Chondrocyte (in vitro differentiated cells): ENCODE results near the gene TMPRSS7. TPM values are rescaled to one million over a fixed set of nuclear protein-coding genes. Genes with fewer than 3 reads are reported as not detected.

Experiments
- DNase-seq: peaks from one replicate; pipeline ENCODE4 v3.0.0; 2021; ENCODE audit warnings: mixed read lengths, low spot score
- H3K27ac Mint-ChIP-seq: one replicate; pipeline ENCODE4 v1.8.0; 2021; ENCODE audit warnings: mild to moderate bottlenecking, moderate library complexity, mixed read lengths; ENCODE audit not compliant: unreplicated experiment
- H3K27me3 Mint-ChIP-seq: 2 replicates; pipeline ENCODE4 v1.8.0; 2021; ENCODE audit warnings: low read depth, mixed read lengths
- H3K36me3 Mint-ChIP-seq: 2 replicates; pipeline ENCODE4 v1.8.0; 2021; ENCODE audit warnings: low read depth, mixed read lengths
- H3K4me1 Mint-ChIP-seq: 2 replicates; pipeline ENCODE4 v1.8.0; 2021; ENCODE audit warnings: low read depth, mild to moderate bottlenecking, mixed read lengths
- H3K4me3 Mint-ChIP-seq: one replicate; pipeline ENCODE4 v1.8.0; 2021; ENCODE audit warnings: mild to moderate bottlenecking, moderate library complexity, mixed read lengths; ENCODE audit not compliant: unreplicated experiment
- H3K9me3 Mint-ChIP-seq: 2 replicates; pipeline ENCODE4 v1.8.0; 2021; ENCODE audit warnings: low read depth, mixed read lengths
- CTCF ChIP-seq: fragments of 200-600 bp; sonication (generic); IDR thresholded peaks from 2 replicates; pipeline ENCODE4 v1.5.0; 2021; ENCODE audit warnings: antibody characterized with exemption, mild to moderate bottlenecking, moderate library complexity
- total RNA-seq: library from RNA; stranded (reverse); gene quantifications from 3 replicates; pipeline ENCODE4 v1.2.1, GENCODE V29; 2021

TMPRSS7 gene
- total RNA-seq, 1 donor from 2014 or later: not detected

- no peaks in the 10 kb centered on the region for H3K9me3 Mint-ChIP-seq
- H3K4me1 Mint-ChIP-seq: peaks cover 35% of the 10 kb centered on the region
- H3K4me3 Mint-ChIP-seq: no peak overlapping the region
- H3K36me3 Mint-ChIP-seq: no peaks in the 10 kb centered on the region
- no peak for DNase-seq
- H3K27ac Mint-ChIP-seq: peak overlapping the region; percentile 8
- no peaks in the 10 kb centered on the region for H3K27me3 Mint-ChIP-seq
- peak; percentile 89 for TF ChIP-seq CTCF
These were observed 21.3 kb upstream of the TMPRSS7 start for GRCh38 chr3:112013058-112013783.

DNA sequence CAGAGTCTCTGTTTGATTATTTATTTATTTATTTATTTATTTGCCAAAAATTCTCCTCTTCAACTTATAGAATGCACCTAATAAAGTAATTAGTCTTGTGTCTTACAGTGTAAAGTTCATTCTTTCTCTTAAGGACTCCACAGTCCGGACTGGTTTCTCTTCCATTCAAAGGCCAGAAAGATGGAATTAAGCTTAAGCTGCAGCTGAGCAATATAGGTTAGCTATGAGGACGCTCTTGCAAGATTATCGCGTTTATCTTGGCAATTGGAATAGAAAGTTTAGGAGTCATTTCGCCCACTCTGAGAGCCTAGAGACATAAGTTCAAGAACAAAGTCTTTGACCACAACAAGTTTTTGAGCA, 20.8 kb upstream of the TMPRSS7 start:
- H3K4me3 Mint-ChIP-seq: no peak overlapping the region

DNA sequence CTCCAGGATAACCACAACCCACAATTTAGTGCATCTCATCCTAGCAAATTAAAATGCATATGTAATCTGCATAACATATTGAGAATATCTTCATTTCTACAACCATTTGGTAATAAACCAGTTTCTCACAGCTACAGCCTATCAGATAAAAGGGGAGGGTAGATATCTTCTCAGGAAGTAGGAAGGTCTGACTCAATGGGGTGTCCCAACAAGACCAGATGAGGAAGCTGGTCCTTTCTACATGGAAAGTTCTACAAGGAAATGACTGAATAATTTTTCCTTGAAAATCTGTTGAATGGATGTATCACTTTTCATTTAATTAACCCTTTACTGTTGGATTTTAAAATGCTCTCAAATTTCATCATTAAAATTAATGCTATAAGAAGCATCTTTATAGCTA, 17.4 kb upstream of the TMPRSS7 start:
- Mint-ChIP-seq H3K36me3 (no peaks in the 10 kb centered on the region), H3K27me3 (no peaks in the 10 kb centered on the region), H3K4me3 (no peak overlapping the region), H3K9me3 (peaks cover 6% of the 10 kb centered on the region), H3K27ac (no peak overlapping the region), H3K4me1 (peaks cover 14% of the 10 kb centered on the region)
- DNase-seq: no peak
- no peak for TF ChIP-seq CTCF

More for the DNA sequence above, 20.8 kb upstream of the TMPRSS7 start:
- no peaks in the 10 kb centered on the region for H3K9me3 Mint-ChIP-seq
- H3K36me3 Mint-ChIP-seq: no peaks in the 10 kb centered on the region
- peaks cover 30% of the 10 kb centered on the region for H3K4me1 Mint-ChIP-seq
- H3K27ac Mint-ChIP-seq: no peak overlapping the region
- TF ChIP-seq CTCF: peak; percentile 13
- no peaks in the 10 kb centered on the region for H3K27me3 Mint-ChIP-seq
- DNase-seq: no peak

DNA sequence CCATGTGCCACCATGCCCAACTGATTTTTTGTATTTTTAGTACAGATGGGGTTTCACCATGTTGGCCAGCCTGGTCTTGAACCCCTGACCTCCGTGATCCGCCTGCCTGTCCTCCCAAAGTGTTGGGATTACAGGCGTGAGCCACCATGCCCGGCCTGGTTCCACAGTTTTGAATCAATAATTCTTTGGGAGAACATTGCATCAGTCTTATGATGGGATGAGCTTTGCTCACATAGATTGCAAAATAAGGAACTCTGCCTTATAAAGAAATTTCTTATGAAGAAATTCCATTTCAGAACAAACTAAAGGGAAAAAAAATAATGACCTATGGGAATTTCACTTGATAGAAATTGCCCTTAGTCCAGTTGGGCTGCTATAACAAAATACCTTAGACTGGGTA, 15.8 kb upstream of the TMPRSS7 start:
- TF ChIP-seq CTCF: no peak
- Mint-ChIP-seq H3K27me3 (no peaks in the 10 kb centered on the region), H3K27ac (no peak overlapping the region), H3K4me1 (peaks cover under 1% of the 10 kb centered on the region), H3K9me3 (peaks cover 7% of the 10 kb centered on the region), H3K36me3 (no peaks in the 10 kb centered on the region), H3K4me3 (no peak overlapping the region)
- no peak for DNase-seq

- Mint-ChIP-seq H3K4me3 (no peak overlapping the region), H3K27me3 (no peaks in the 10 kb centered on the region), H3K4me1 (no peaks in the 10 kb centered on the region), H3K36me3 (no peaks in the 10 kb centered on the region), H3K9me3 (peaks cover 7% of the 10 kb centered on the region), H3K27ac (no peak overlapping the region)
- no peak for DNase-seq
- no peak for TF ChIP-seq CTCF
These were observed 14.8 kb upstream of the TMPRSS7 start for GRCh38 chr3:112019716-112020115.
